Measurements from ENCODE around the gene ZNF20.
"Not testable (repeated sequence)": the region's sequence is repeated elsewhere in the genome, so short reads cannot be mapped to it uniquely, and the experiment has no call there.

Gene ZNF20

DNA sequence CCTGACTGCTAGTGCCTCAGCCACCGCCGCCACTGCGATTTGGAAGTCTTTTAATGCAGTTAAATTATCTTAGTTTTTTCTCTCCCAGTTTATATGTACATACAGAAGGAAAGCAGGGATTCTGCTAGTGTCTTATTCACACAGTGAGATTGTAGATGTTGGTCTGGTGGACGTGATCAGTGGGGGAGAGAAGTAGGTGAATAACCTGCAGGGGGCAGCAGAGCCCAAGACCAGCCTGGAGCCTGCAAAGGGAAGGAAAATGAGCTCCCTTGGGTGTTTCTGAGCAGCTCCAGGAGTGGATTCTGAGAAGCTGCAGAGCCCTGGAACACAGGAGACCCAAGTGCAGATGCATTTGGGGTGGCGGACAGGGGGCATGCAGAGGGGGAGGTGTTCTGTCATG, 49.3 kb downstream of the ZNF20 start:
- H3K36me3 ChIP-seq = peaks cover 4% of the 10 kb centered on the region; the same call in 1 of the 2 replicates
- peak; percentile 58 for DNase-seq
- H3K4me3 ChIP-seq (ENCODE audit: low read depth, low read length) = no peak overlapping the region
- H3K4me1 ChIP-seq = no peaks in the 10 kb centered on the region
- TF ChIP-seq, protein P1, sequence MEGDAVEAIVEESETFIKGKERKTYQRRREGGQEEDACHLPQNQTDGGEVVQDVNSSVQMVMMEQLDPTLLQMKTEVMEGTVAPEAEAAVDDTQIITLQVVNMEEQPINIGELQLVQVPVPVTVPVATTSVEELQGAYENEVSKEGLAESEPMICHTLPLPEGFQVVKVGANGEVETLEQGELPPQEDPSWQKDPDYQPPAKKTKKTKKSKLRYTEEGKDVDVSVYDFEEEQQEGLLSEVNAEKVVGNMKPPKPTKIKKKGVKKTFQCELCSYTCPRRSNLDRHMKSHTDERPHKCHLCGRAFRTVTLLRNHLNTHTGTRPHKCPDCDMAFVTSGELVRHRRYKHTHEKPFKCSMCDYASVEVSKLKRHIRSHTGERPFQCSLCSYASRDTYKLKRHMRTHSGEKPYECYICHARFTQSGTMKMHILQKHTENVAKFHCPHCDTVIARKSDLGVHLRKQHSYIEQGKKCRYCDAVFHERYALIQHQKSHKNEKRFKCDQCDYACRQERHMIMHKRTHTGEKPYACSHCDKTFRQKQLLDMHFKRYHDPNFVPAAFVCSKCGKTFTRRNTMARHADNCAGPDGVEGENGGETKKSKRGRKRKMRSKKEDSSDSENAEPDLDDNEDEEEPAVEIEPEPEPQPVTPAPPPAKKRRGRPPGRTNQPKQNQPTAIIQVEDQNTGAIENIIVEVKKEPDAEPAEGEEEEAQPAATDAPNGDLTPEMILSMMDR (IDR thresholded peaks at IDR 0.05; ENCODE audit: low read depth, low read length) = peak; percentile 68
- H3K9me3 ChIP-seq = no peaks in the 10 kb centered on the region; the same call in 1 of the 2 replicates
- no peaks in the 10 kb centered on the region for H3K27me3 ChIP-seq

DNA sequence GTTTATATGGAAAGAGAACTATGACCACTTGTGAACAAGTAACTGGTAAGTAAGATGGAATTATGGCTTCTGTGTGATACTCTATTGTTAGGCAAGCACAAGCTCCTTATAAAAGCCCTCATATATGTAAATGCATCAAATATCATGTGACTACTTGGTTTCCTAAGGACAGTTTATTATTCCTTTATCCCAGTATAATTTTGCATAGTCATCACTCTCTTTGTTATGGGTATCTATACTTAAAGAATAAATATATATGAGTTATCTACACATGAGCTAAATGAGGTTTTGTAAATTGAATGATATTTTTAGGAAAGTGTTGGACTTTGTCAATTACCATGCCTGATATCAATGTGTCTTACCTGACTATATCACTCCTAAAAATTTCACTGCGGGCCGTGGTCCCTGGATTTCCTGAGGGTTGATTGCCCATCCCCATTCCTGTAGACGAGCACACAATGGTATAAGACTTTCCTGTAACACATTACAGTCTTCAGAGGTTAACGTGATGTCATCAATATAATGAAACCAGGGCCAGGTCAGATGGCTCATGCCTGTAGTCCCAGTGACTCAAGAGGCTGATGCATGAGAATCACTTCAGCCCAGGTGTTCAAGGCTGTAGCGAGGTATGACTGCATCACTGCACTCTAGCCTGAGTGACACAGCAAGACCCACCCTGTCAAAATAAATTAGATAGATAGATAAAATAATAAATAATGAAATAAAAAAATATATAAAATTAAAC, 54.9 kb downstream of the ZNF20 start:
- no peak overlapping the region for H3K4me3 ChIP-seq (ENCODE audit: low read depth, low read length)
- DNase-seq = no peak
- TF ChIP-seq, protein P1 (IDR thresholded peaks at IDR 0.05; ENCODE audit: low read depth, low read length) = no peak
- H3K9me3 ChIP-seq = no peaks in the 10 kb centered on the region; the same call in none of the 2 replicates
- H3K36me3 ChIP-seq = no peaks in the 10 kb centered on the region
- H3K4me1 ChIP-seq = no peaks in the 10 kb centered on the region
- no peaks in the 10 kb centered on the region for H3K27me3 ChIP-seq

DNA sequence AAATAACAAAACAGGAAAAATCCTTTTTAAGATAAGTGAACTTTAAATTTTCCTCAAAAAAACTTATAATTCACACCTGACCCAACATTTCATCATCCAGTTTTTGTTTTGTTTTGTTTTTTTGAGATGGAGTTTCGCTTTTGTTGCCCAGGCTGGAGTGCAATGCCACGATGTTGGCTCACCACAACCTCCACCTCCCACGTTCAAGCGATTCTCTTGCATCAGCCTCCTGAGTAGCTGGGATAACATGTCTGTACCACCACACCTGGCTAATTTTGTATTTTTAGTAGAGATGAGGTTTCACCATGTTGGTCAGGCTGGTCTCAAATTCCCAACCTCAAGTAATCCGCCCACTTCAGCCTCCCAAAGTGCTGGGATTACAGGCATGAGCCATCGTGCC, 56.8 kb downstream of the ZNF20 start:
- peaks cover 12% of the 10 kb centered on the region for H3K36me3 ChIP-seq
- H3K9me3 ChIP-seq = not testable (repeated sequence)

More for the DNA sequence above, 56.8 kb downstream of the ZNF20 start:
- not testable (repeated sequence) for H3K4me1 ChIP-seq; H3K27me3 ChIP-seq; H3K4me3 ChIP-seq (ENCODE audit: low read depth, low read length); DNase-seq

Measured in BE2C (cell line).